Endothelial cell of umbilical vein (primary cell): ENCODE measurements around the gene CAND2. TPM values are rescaled to one million over a fixed set of nuclear protein-coding genes. Genes with fewer than 3 reads are reported as not detected.

ENCODE experiments used
- BruUV-seq: library from RNA; stranded (reverse); fragments of 400-500 nt; replicated peaks from 2 replicates; lab custom pipeline; 2021; lab: Mats Ljungman, UMichigan
- CTCF ChIA-PET: fragments of 300-600, 350-600 bp; sonication (Branson Sonifier 250); formaldehyde crosslinking; loops from one replicate; lab custom pipeline; 2021; ENCODE audit warnings: antibody characterized with exemption, inconsistent platforms; lab: Charles Lee
- POLR2A ChIA-PET: fragments of 300-600, 350-600 bp; sonication (Branson Sonifier 250); formaldehyde crosslinking; loops from one replicate; lab custom pipeline; 2021; ENCODE audit warnings: antibody characterized with exemption, inconsistent platforms; lab: Charles Lee
- DNase-seq: peaks from one replicate; pipeline ENCODE4 v3.0.0-alpha.2; 2011; ENCODE audit warnings: low read depth, low spot score
- FAIRE-seq: peaks from 2 replicates; lab custom pipeline; 2011; peaks lifted over from hg19 to GRCh38; lab: Jason Lieb, UNC
- H2AFZ ChIP-seq: 2 replicates; pipeline ENCODE4 v1.6.0; 2012; ENCODE audit warnings: low read depth, low read length, control low read depth, inconsistent platforms
- H3K27ac ChIP-seq: 2 replicates; pipeline ENCODE4 v1.5.1; 2011; ENCODE audit warnings: low read depth, mild to moderate bottlenecking, control low read depth, low read length, moderate library complexity; ENCODE audit not compliant: insufficient read depth
- H3K27me3 ChIP-seq, 2 experiments: 2 replicates each; pipeline versions ENCODE4 v1.6.0 to v1.6.1; 2011; ENCODE audit warnings: low read length in 2 of 2, mixed read lengths in 1 of 2; ENCODE audit not compliant: control insufficient read depth in 2 of 2, insufficient read depth in 2 of 2
- H3K36me3 ChIP-seq, 2 experiments: 2 replicates in 1 of 2; 3 replicates in 1 of 2; pipeline ENCODE4 v1.5.1; 2011; ENCODE audit warnings: low read length in 2 of 2, mild to moderate bottlenecking in 1 of 2, moderate library complexity in 1 of 2; ENCODE audit not compliant: control insufficient read depth in 2 of 2, insufficient read depth in 2 of 2; ENCODE audit errors: extremely low read depth in 1 of 2
- H3K4me1 ChIP-seq: 3 replicates; pipeline ENCODE4 v1.5.1; 2011; ENCODE audit warnings: mild to moderate bottlenecking, low read length; ENCODE audit not compliant: control insufficient read depth, insufficient read depth; ENCODE audit errors: extremely low read depth
- H3K4me2 ChIP-seq: 2 replicates; pipeline ENCODE4 v1.6.1; 2011; ENCODE audit warnings: low read length, control low read depth, mixed read lengths; ENCODE audit not compliant: insufficient read depth
- H3K4me3 ChIP-seq, 3 experiments: fragments of 200-600 bp in 1 of 3; sonication (generic), shearing (Covaris generic) in 1 of 3; replicated peaks in 1 of 3; 2 replicates each; pipeline ENCODE4 v1.5.1; 2011 to 2016; ENCODE audit warnings: control low read depth in 3 of 3, low read length in 3 of 3, mild to moderate bottlenecking in 2 of 3, inconsistent platforms in 1 of 3, low read depth in 1 of 3, moderate library complexity in 1 of 3; ENCODE audit not compliant: insufficient read depth in 1 of 3
- H3K79me2 ChIP-seq: 2 replicates; pipeline ENCODE4 v1.6.0; 2012; ENCODE audit warnings: low read length, inconsistent platforms; ENCODE audit not compliant: control insufficient read depth, insufficient read depth
- H3K9ac ChIP-seq: replicated peaks from 2 replicates; pipeline ENCODE3; 2011; ENCODE audit warnings: low read length, control low read depth; ENCODE audit not compliant: insufficient read depth; ENCODE audit errors: extremely low read depth
- H3K9me1 ChIP-seq: replicated peaks from 3 replicates; pipeline ENCODE4 v1.6.0; 2011; ENCODE audit warnings: mild to moderate bottlenecking, low read length; ENCODE audit not compliant: control insufficient read depth, insufficient read depth; ENCODE audit errors: extremely low read depth
- H3K9me3 ChIP-seq: replicated peaks from 2 replicates; pipeline ENCODE4 v1.5.1; 2012; ENCODE audit warnings: low read length, inconsistent platforms; ENCODE audit not compliant: control insufficient read depth, insufficient read depth
- H4K20me1 ChIP-seq: replicated peaks from 2 replicates; pipeline ENCODE3; 2011; ENCODE audit warnings: mild to moderate bottlenecking, low read length; ENCODE audit not compliant: control insufficient read depth, insufficient read depth; ENCODE audit errors: extremely low read depth
- EZH2 ChIP-seq: IDR thresholded peaks from 2 replicates; pipeline ENCODE4 v1.6.1; 2012; ENCODE audit warnings: borderline replicate concordance, low read depth, mild to moderate bottlenecking, moderate library complexity, low read length, inconsistent platforms; ENCODE audit not compliant: severe bottlenecking
- FOS ChIP-seq: IDR thresholded peaks from 2 replicates; pipeline ENCODE4 v1.6.1; 2011; ENCODE audit warnings: mild to moderate bottlenecking, low read length, moderate library complexity, borderline replicate concordance; ENCODE audit not compliant: insufficient read depth
- GATA2 ChIP-seq: IDR thresholded peaks from 2 replicates; pipeline ENCODE4 v1.7.0; 2011; ENCODE audit warnings: low read depth, mild to moderate bottlenecking, moderate library complexity, mixed read lengths, low read length; ENCODE audit not compliant: insufficient read length, insufficient read depth
- JUN ChIP-seq: IDR thresholded peaks from 2 replicates; pipeline ENCODE4 v1.6.1; 2011; ENCODE audit warnings: borderline replicate concordance, low read depth; ENCODE audit not compliant: insufficient read length, insufficient read depth
- MYC ChIP-seq: IDR thresholded peaks from one replicate; pipeline ENCODE4 v1.6.1; 2011; ENCODE audit warnings: mild to moderate bottlenecking, low read depth, low read length
- POLR2A ChIP-seq: IDR thresholded peaks from 2 replicates; pipeline ENCODE4 v1.6.1; 2012; ENCODE audit warnings: low read depth, mild to moderate bottlenecking, control low read depth, low read length
- POLR2AphosphoS5 ChIP-seq: IDR thresholded peaks from 2 replicates; pipeline ENCODE4 v1.6.1; 2012; ENCODE audit warnings: low read depth, mild to moderate bottlenecking, control low read depth, low read length, moderate library complexity; ENCODE audit not compliant: insufficient read depth
- dilution Hi-C: fragments of 300-500 bp; cut with MboI; formaldehyde crosslinking; loops from one replicate; pipeline ENCODE4 v1.15.0; 2019; ENCODE audit warnings: low sequenced_read_pairs; ENCODE audit not compliant: extremely low pct_ligation_motif_present
- intact Hi-C: fragments of 100-400 bp; cut with micrococcal nuclease; formaldehyde crosslinking; loops from one replicate; pipeline ENCODE4 v1.10.0; 2022
- polyA plus RNA-seq, 4 experiments: library from polyadenylated mRNA; depleted of rRNA in 3 of 4; stranded (reverse) in 3 of 4; unstranded in 1 of 4; fragments of >200 nt; gene quantifications; 2 replicates each; pipeline versions ENCODE4 v1.2.1 to v1.2.3, GENCODE V29; 2011 to 2012; ENCODE audit warnings: missing spikeins in 1 of 4
- total RNA-seq: library from RNA; stranded (reverse); gene quantifications from 2 replicates; pipeline ENCODE4 v1.2.3, GENCODE V29; 2021

CAND2 gene
- total and polyA plus RNA-seq, 2 donors (not counting 3 experiments of a cell fraction or from before 2014, with no cell fraction given), result 7.1 to 11.0 TPM

GRCh38 chr3:12841970-12842328 is 45.5 kb downstream of the CAND2 start:
- Histone ChIP-seq H3K4me3 (peak overlapping the region in 1 of 3 experiments; percentile 98), H3K79me2 (peaks cover 44% of the 10 kb centered on the region), H2AFZ (peak overlapping the region; percentile 84), H3K9me3 (no peaks in the 10 kb centered on the region), H3K9me1 (no peaks in the 10 kb centered on the region), H3K9ac (peak overlapping the region; percentile 95), H3K36me3 (peaks cover 17 to 20% of the 10 kb centered on the region in 2 experiments), H3K4me1 (peaks cover 26% of the 10 kb centered on the region), H3K4me2 (peak overlapping the region; percentile 78), H3K27me3 (no peaks in the 10 kb centered on the region), H4K20me1 (peaks cover 6% of the 10 kb centered on the region), H3K27ac (peak overlapping the region; percentile 95)
- intact Hi-C loops, result loop anchor here (1.0 to 5.0 kb wide), 5 partner anchors 32 to 285 kb away; partner anchors contain the start of genes MKRN2 and RAF1
- no peak for FAIRE-seq
- no TSS peak for BruUV-seq
- TF ChIP-seq MYC (no peak), POLR2A (no peak), JUN (no peak), POLR2AphosphoS5 (no peak)
- DNase-seq, result no peak
- dilution Hi-C loops, result no loop called here
- POLR2A ChIA-PET, result interaction anchor here (1.3 to 1.7 kb wide), 2 partner anchors 9 to 32 kb away, joined by 6 to 7 read pairs; no protein-coding TSS in a partner anchor
- CTCF ChIA-PET, result interaction anchor here (0.8 to 3.5 kb wide), 24 partner anchors 9 to 178 kb away, joined by 3 to 19 read pairs (median 4); partner anchors contain the start of genes CAND2 and RAF1

GRCh38 chr3:12842469-12842868 is 46.0 kb downstream of the CAND2 start:
- Histone ChIP-seq H3K4me2 (no peak overlapping the region), H2AFZ (no peak overlapping the region), H3K4me1 (peaks cover 22% of the 10 kb centered on the region), H3K79me2 (peaks cover 39% of the 10 kb centered on the region), H3K4me3 (no peak overlapping the region), H3K36me3 (peaks cover 14 to 15% of the 10 kb centered on the region in 2 experiments), H3K9ac (no peak overlapping the region), H3K27ac (no peak overlapping the region), H3K27me3 (no peaks in the 10 kb centered on the region), H3K9me1 (no peaks in the 10 kb centered on the region), H4K20me1 (peaks cover under 1% of the 10 kb centered on the region), H3K9me3 (no peaks in the 10 kb centered on the region)
- intact Hi-C loops, result loop anchor here (5.0 kb wide), 1 partner anchor 285 kb away; the partner anchor contains the start of gene MKRN2
- dilution Hi-C loops, result no loop called here
- POLR2A ChIA-PET, result no interaction called here
- BruUV-seq, result no TSS peak
- no peak for TF ChIP-seq GATA2
- TF ChIP-seq FOS, result no peak
- TF ChIP-seq POLR2A, result no peak
- TF ChIP-seq EZH2, result no peak
- no peak for FAIRE-seq
- CTCF ChIA-PET, result interaction anchor here (0.8 to 3.5 kb wide), 7 partner anchors 29 to 153 kb away, joined by 3 to 19 read pairs (median 3); no protein-coding TSS in a partner anchor
- no peak for DNase-seq
